H1 (cell line): Measurements from ENCODE around the gene PSMB1. TPM values are rescaled to one million over a fixed set of nuclear protein-coding genes. Genes with fewer than 3 reads are reported as not detected.

Experiments used
- CTCF ChIA-PET: fragments of 300-600 bp; sonication (Branson Sonifier 250); formaldehyde crosslinking; loops from one replicate; lab custom pipeline; 2021; ENCODE audit not compliant: partially characterized antibody; lab: Charles Lee
- POLR2A ChIA-PET: fragments of 300-600 bp; sonication (Branson Sonifier 250); formaldehyde crosslinking; loops from one replicate; lab custom pipeline; 2021; ENCODE audit warnings: inconsistent platforms; ENCODE audit not compliant: partially characterized antibody; lab: Charles Lee
- DNase-seq, 2 experiments: peaks; one replicate each; pipeline versions ENCODE4 v3.0.0 to v3.0.0-alpha.2; 2010 to 2022; ENCODE audit warnings: low spot score in 2 of 2, low read depth in 1 of 2, mixed read lengths in 1 of 2
- FAIRE-seq: peaks from 2 replicates; lab custom pipeline; 2011; peaks lifted over from hg19 to GRCh38; lab: Jason Lieb, UNC
- H2AFZ ChIP-seq: 2 replicates; pipeline ENCODE4 v1.8.1; 2012; ENCODE audit warnings: low read length, inconsistent platforms
- H2AK5ac ChIP-seq: 2 replicates; pipeline ENCODE4 v1.6.1; 2013; ENCODE audit warnings: low read depth, low read length
- H2BK120ac ChIP-seq: replicated peaks from 2 replicates; pipeline ENCODE3; 2013; ENCODE audit warnings: low read depth, low read length, inconsistent platforms
- H2BK12ac ChIP-seq: 2 replicates; pipeline ENCODE4 v1.6.1; 2013; ENCODE audit warnings: low read depth, low read length
- H2BK15ac ChIP-seq: 2 replicates; pipeline ENCODE4 v1.6.1; 2013; ENCODE audit warnings: low read length
- H2BK20ac ChIP-seq: 2 replicates; pipeline ENCODE4 v1.6.1; 2013; ENCODE audit warnings: low read length
- H2BK5ac ChIP-seq: 2 replicates; pipeline ENCODE4 v1.6.1; 2013; ENCODE audit warnings: low read depth, low read length
- H3K14ac ChIP-seq: 2 replicates; pipeline ENCODE4 v1.6.1; 2013; ENCODE audit warnings: inconsistent platforms; ENCODE audit not compliant: insufficient read length
- H3K18ac ChIP-seq: 2 replicates; pipeline ENCODE4 v1.6.1; 2013; ENCODE audit warnings: low read length; ENCODE audit errors: extremely low read depth
- H3K23ac ChIP-seq: 2 replicates; pipeline ENCODE4 v1.6.1; 2013; ENCODE audit warnings: inconsistent platforms; ENCODE audit not compliant: insufficient read length
- H3K23me2 ChIP-seq: 2 replicates; pipeline ENCODE4 v1.6.1; 2013; ENCODE audit warnings: low read depth, low read length
- H3K27ac ChIP-seq: 2 replicates; pipeline ENCODE4 v1.6.1; 2011; ENCODE audit warnings: low read depth, low read length, inconsistent platforms
- H3K27me3 ChIP-seq, 4 experiments: replicated peaks in 1 of 4; 1 replicate in 1 of 4; 2 replicates in 3 of 4; pipeline versions ENCODE4 v1.6.1 to v1.8.1; 2011 to 2013; ENCODE audit warnings: low read length in 3 of 4, mild to moderate bottlenecking in 3 of 4, inconsistent platforms in 2 of 4, mixed read lengths in 2 of 4, moderate library complexity in 1 of 4; ENCODE audit not compliant: control insufficient read depth in 3 of 4, insufficient read depth in 3 of 4; ENCODE audit errors: extremely low read depth in 1 of 4
- H3K36me3 ChIP-seq, 4 experiments: 2 replicates each; pipeline versions ENCODE4 v1.6.1 to v1.8.1; 2011 to 2013; ENCODE audit warnings: mild to moderate bottlenecking in 4 of 4, low read length in 3 of 4, moderate library complexity in 2 of 4, control low read depth in 1 of 4, inconsistent platforms in 1 of 4; ENCODE audit not compliant: insufficient read depth in 4 of 4, control insufficient read depth in 2 of 4
- H3K4ac ChIP-seq: replicated peaks from 2 replicates; pipeline ENCODE3; 2013; ENCODE audit warnings: low read length, low read depth, mixed read lengths, inconsistent platforms; ENCODE audit not compliant: insufficient read length
- H3K4me1 ChIP-seq, 4 experiments: replicated peaks in 1 of 4; 1 replicate in 1 of 4; 2 replicates in 3 of 4; pipeline versions ENCODE4 v1.6.1 to v1.8.1; 2011 to 2013; ENCODE audit warnings: low read length in 3 of 4, inconsistent platforms in 2 of 4, mixed read lengths in 1 of 4; ENCODE audit not compliant: insufficient read depth in 4 of 4, control insufficient read depth in 3 of 4
- H3K4me2 ChIP-seq, 2 experiments: 2 replicates each; pipeline versions ENCODE4 v1.6.1 to v1.8.1; 2011 to 2013; ENCODE audit warnings: low read depth in 2 of 2, low read length in 2 of 2, control low read depth in 1 of 2, inconsistent platforms in 1 of 2, mild to moderate bottlenecking in 1 of 2; ENCODE audit not compliant: insufficient read depth in 1 of 2
- H3K4me3 ChIP-seq, 4 experiments: fragments of 200-600, 300-600 bp in 1 of 4; sonication (generic), shearing (Covaris generic), sonication (Bioruptor Twin) in 1 of 4; 2 replicates each; pipeline versions ENCODE4 v1.5.1 to v1.8.1; 2011 to 2016; ENCODE audit warnings: low read length in 4 of 4, low read depth in 3 of 4, control low read depth in 2 of 4, inconsistent platforms in 2 of 4, mild to moderate bottlenecking in 2 of 4, mixed read lengths in 1 of 4, moderate library complexity in 1 of 4; ENCODE audit not compliant: insufficient read depth in 2 of 4; ENCODE audit errors: extremely low read depth in 1 of 4
- H3K56ac ChIP-seq: replicated peaks from 2 replicates; pipeline ENCODE3; 2013; ENCODE audit warnings: low read depth, mild to moderate bottlenecking, mixed read lengths, low read length, inconsistent platforms; ENCODE audit not compliant: insufficient read length
- H3K79me1 ChIP-seq: 2 replicates; pipeline ENCODE4 v1.6.1; 2013; ENCODE audit warnings: low read depth, low read length, control low read depth
- H3K79me2 ChIP-seq, 2 experiments: 2 replicates each; pipeline versions ENCODE4 v1.6.1 to v1.8.1; 2012 to 2013; ENCODE audit warnings: low read length in 2 of 2, mild to moderate bottlenecking in 2 of 2, inconsistent platforms in 1 of 2; ENCODE audit not compliant: insufficient read depth in 2 of 2, control insufficient read depth in 1 of 2
- H3K9ac ChIP-seq, 4 experiments: replicated peaks in 1 of 4; 1 replicate in 1 of 4; 2 replicates in 3 of 4; pipeline versions ENCODE4 v1.6.1 to v1.8.1; 2011 to 2013; ENCODE audit warnings: low read depth in 3 of 4, low read length in 3 of 4, control low read depth in 2 of 4, mild to moderate bottlenecking in 2 of 4, moderate library complexity in 2 of 4, inconsistent platforms in 1 of 4; ENCODE audit errors: extremely low read depth in 1 of 4
- H3K9me3 ChIP-seq, 2 experiments: 2 replicates each; pipeline versions ENCODE4 v1.6.1 to v1.8.1; 2012 to 2013; ENCODE audit warnings: mild to moderate bottlenecking in 2 of 2, moderate library complexity in 2 of 2, control low read depth in 1 of 2, inconsistent platforms in 1 of 2, low read depth in 1 of 2, low read length in 1 of 2, mixed read lengths in 1 of 2; ENCODE audit not compliant: insufficient read depth in 2 of 2
- H4K20me1 ChIP-seq, 2 experiments: replicated peaks in 1 of 2; 2 replicates each; pipeline versions ENCODE3 to v1.8.1; 2011 to 2013; ENCODE audit warnings: inconsistent platforms in 2 of 2, low read length in 2 of 2, mild to moderate bottlenecking in 1 of 2; ENCODE audit not compliant: insufficient read depth in 2 of 2, control insufficient read depth in 1 of 2
- H4K5ac ChIP-seq: 2 replicates; pipeline ENCODE4 v1.6.1; 2013; ENCODE audit warnings: low read length, low read depth, mixed read lengths, inconsistent platforms; ENCODE audit not compliant: insufficient read length
- H4K8ac ChIP-seq: 2 replicates; pipeline ENCODE4 v1.8.0; 2013; ENCODE audit warnings: mild to moderate bottlenecking, moderate library complexity, low read length, inconsistent platforms; ENCODE audit not compliant: insufficient read depth; ENCODE audit errors: extremely low read depth
- H4K91ac ChIP-seq: replicated peaks from 2 replicates; pipeline ENCODE3; 2013; ENCODE audit warnings: low read length, mixed read lengths, inconsistent platforms; ENCODE audit not compliant: insufficient read length
- CREB1 ChIP-seq: IDR thresholded peaks from 2 replicates; pipeline ENCODE4 v1.6.1; 2012; ENCODE audit warnings: inconsistent platforms
- GTF2F1 ChIP-seq: IDR thresholded peaks from 2 replicates; pipeline ENCODE4 v1.6.1; 2012; ENCODE audit warnings: low read depth, low read length, improper control_type of control experiment, borderline replicate concordance
- SP4 ChIP-seq: IDR thresholded peaks from 2 replicates; pipeline ENCODE4 v1.6.1; 2012; ENCODE audit warnings: low read length, inconsistent platforms
- TAF7 ChIP-seq: optimal IDR thresholded peaks from 2 replicates; pipeline ENCODE3; 2011; ENCODE audit warnings: low read depth, mild to moderate bottlenecking, inconsistent platforms, low read length, moderate library complexity, borderline replicate concordance
- WGBS, 2 experiments: shearing (Covaris generic) in 1 of 2; methylation state at CpG; one replicate each; pipeline versions ENCODE4 v1.1.6 to v1.1.7; 2013 to 2015; ENCODE audit warnings: low lambda C conversion rate in 2 of 2, mixed read lengths in 2 of 2, inconsistent platforms in 1 of 2, low coverage in 1 of 2, missing lambda C conversion rate in 1 of 2; ENCODE audit not compliant: insufficient replicate concordance in 2 of 2, insufficient coverage in 1 of 2, insufficient read length in 1 of 2; ENCODE audit errors: extremely low coverage in 1 of 2, missing lambda C conversion rate in 1 of 2; 5-methylcytosine and 5-hydroxymethylcytosine counted together
- polyA plus RNA-seq, 7 experiments: library from polyadenylated mRNA; depleted of rRNA in 3 of 7; stranded (reverse) in 5 of 7; unstranded in 2 of 7; fragments of >200 nt in 5 of 7; fragments of 200-250 nt in 2 of 7; gene quantifications; 1 replicate in 5 of 7; 2 replicates in 1 of 7; 4 replicates in 1 of 7; pipeline versions ENCODE4 v1.2.1 to v1.2.3, GENCODE V29; 2011 to 2013; ENCODE audit warnings: missing spikeins in 2 of 7, mixed read lengths in 2 of 7
- total RNA-seq: library from RNA; stranded (reverse); fragmentation: NEBNext Ultra II Directional; extraction: Animal tissue kit (Norgen Biotek cat#: 25700); gene quantifications from 2 replicates; pipeline ENCODE4 v1.2.1, GENCODE V29; 2021
- TF ChIP-seq, protein P1 (sequence below): IDR thresholded peaks from 2 replicates; pipeline ENCODE4 v1.6.1; 2012; ENCODE audit warnings: low read length, inconsistent platforms

PSMB1 gene
- total and polyA plus RNA-seq, 2 of the 8 experiments (the other 6 are each of a cell fraction or from before 2014, with no cell fraction given) = 237 to 609 TPM

DNA sequence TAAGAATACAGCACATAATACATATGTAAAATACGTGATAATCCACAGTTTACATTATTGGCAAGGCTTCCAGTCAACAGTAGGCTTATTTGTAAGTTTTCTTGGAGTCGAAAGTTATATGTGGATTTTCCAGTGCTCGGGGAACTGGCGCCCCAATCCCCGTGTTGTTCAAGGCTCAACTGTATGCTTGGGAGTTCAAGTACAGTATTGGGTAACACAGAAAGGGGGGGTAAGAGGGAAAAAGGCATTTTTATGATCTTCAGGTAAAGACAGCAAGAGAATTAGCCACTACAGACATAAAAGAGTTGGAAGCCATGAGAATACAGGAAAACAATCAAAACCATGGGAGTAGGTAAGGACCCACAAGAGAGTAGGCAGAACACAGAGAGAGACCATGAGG is 16.4 kb downstream of the PSMB1 start:
- H2AK5ac ChIP-seq = no peak overlapping the region
- no peak overlapping the region for H2BK15ac ChIP-seq
- H3K27me3 ChIP-seq = no peaks in the 10 kb centered on the region
- no peak overlapping the region for H3K56ac ChIP-seq
- 94% methylated on average over 5 of the region's 5 CpGs; no CpG with 5 or more reads in 1 of the 2 experiments for WGBS, 2 experiments
- ChIA-PET POLR2A (interaction anchor here (1.0 to 1.1 kb wide), 2 partner anchors 17 to 746 kb away, joined by 3 read pairs; no protein-coding TSS in a partner anchor), CTCF (no interaction called here)
- H3K14ac ChIP-seq = no peak overlapping the region
- FAIRE-seq (no peak), DNase-seq (no peak)
- no peak overlapping the region for H3K23ac ChIP-seq
- H2AFZ ChIP-seq = no peak overlapping the region
- peaks cover 0 to 13% of the 10 kb centered on the region in 2 experiments; a peak in 1 of 4 replicates for H3K79me2 ChIP-seq
- H2BK12ac ChIP-seq = no peak overlapping the region
- no peaks in the 10 kb centered on the region for H3K9me3 ChIP-seq
- H3K4me1 ChIP-seq = no peaks in the 10 kb centered on the region
- H3K27ac ChIP-seq = no peak overlapping the region
- H3K79me1 ChIP-seq = no peaks in the 10 kb centered on the region; the same call in 1 of the 2 replicates
- no peak overlapping the region for H2BK5ac ChIP-seq
- H2BK120ac ChIP-seq = no peak overlapping the region
- peaks cover 24 to 76% (median 52%) of the 10 kb centered on the region in 4 experiments for H3K36me3 ChIP-seq
- no peak overlapping the region for H4K8ac ChIP-seq
- no peak overlapping the region for H3K9ac ChIP-seq
- H3K4ac ChIP-seq = no peak overlapping the region
- H2BK20ac ChIP-seq = no peak overlapping the region
- TF ChIP-seq CREB1 (no peak), GTF2F1 (no peak), TAF7 (no peak), SP4 (no peak)
- TF ChIP-seq, protein P1, sequence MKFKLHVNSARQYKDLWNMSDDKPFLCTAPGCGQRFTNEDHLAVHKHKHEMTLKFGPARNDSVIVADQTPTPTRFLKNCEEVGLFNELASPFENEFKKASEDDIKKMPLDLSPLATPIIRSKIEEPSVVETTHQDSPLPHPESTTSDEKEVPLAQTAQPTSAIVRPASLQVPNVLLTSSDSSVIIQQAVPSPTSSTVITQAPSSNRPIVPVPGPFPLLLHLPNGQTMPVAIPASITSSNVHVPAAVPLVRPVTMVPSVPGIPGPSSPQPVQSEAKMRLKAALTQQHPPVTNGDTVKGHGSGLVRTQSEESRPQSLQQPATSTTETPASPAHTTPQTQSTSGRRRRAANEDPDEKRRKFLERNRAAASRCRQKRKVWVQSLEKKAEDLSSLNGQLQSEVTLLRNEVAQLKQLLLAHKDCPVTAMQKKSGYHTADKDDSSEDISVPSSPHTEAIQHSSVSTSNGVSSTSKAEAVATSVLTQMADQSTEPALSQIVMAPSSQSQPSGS = no peak
- no peak overlapping the region for H4K5ac ChIP-seq
- H4K20me1 ChIP-seq = peaks cover 5 to 10% of the 10 kb centered on the region in 2 experiments
- no peak overlapping the region for H3K4me3 ChIP-seq
- H3K4me2 ChIP-seq = no peak overlapping the region
- no peak overlapping the region for H3K18ac ChIP-seq
- no peaks in the 10 kb centered on the region for H3K23me2 ChIP-seq
- H4K91ac ChIP-seq = no peak overlapping the region
